Caco-2 (cell line): ENCODE data around the gene TMED1. TPM values are rescaled to one million over a fixed set of nuclear protein-coding genes. Genes with fewer than 3 reads are reported as not detected.
"Not testable (repeated sequence)": the region's sequence is repeated elsewhere in the genome, so short reads cannot be mapped to it uniquely, and the experiment has no call there.

Experiments used
- BruUV-seq: library from RNA; stranded (reverse); fragments of 400-500 nt; replicated peaks from 2 replicates; lab custom pipeline; 2021; lab: Mats Ljungman, UMichigan
- CTCF ChIA-PET: fragments of 300-600 bp; sonication (Branson Sonifier 250); formaldehyde crosslinking; loops from one replicate; lab custom pipeline; 2022; ENCODE audit warnings: antibody characterized with exemption; lab: Charles Lee
- POLR2A ChIA-PET: fragments of 300-600 bp; sonication (Branson Sonifier 250); formaldehyde crosslinking; loops from one replicate; lab custom pipeline; 2022; ENCODE audit warnings: antibody characterized with exemption; lab: Charles Lee
- DNase-seq, 2 experiments: peaks; one replicate each; pipeline versions ENCODE4 v3.0.0 to v3.0.0-alpha.2; 2020 to 2022
- H3K27me3 ChIP-seq: replicated peaks from 2 replicates; pipeline ENCODE4 v1.6.0; 2011; ENCODE audit warnings: low read length; ENCODE audit not compliant: control insufficient read depth, insufficient read depth
- H3K36me3 ChIP-seq: 2 replicates; pipeline ENCODE4 v1.5.1; 2011; ENCODE audit warnings: low read length; ENCODE audit not compliant: control insufficient read depth, insufficient read depth
- H3K4me1 ChIP-seq: fragments of 250-450 bp; sonication (Bioruptor Pico); 2 replicates; pipeline ENCODE4 v1.5.1; 2020; ENCODE audit warnings: mild to moderate bottlenecking
- H3K4me3 ChIP-seq: 2 replicates; pipeline ENCODE4 v1.5.1; 2011; ENCODE audit warnings: low read depth, mild to moderate bottlenecking, control low read depth, low read length
- H3K9me3 ChIP-seq: fragments of 250-450 bp; sonication (Bioruptor Pico); 2 replicates; pipeline ENCODE4 v1.5.1; 2020; ENCODE audit warnings: mild to moderate bottlenecking, moderate library complexity
- H3K27ac Mint-ChIP-seq: one replicate; pipeline ENCODE4 v1.8.0; 2022; ENCODE audit warnings: mixed read lengths; ENCODE audit not compliant: unreplicated experiment
- H3K27me3 Mint-ChIP-seq: one replicate; pipeline ENCODE4 v1.8.0; 2022; ENCODE audit warnings: mixed read lengths; ENCODE audit not compliant: insufficient read depth, unreplicated experiment
- H3K36me3 Mint-ChIP-seq: one replicate; pipeline ENCODE4 v1.8.0; 2022; ENCODE audit warnings: mild to moderate bottlenecking, mixed read lengths; ENCODE audit not compliant: insufficient read depth, unreplicated experiment
- H3K4me1 Mint-ChIP-seq: one replicate; pipeline ENCODE4 v1.8.0; 2022; ENCODE audit warnings: low read depth, mixed read lengths; ENCODE audit not compliant: unreplicated experiment
- H3K4me3 Mint-ChIP-seq: one replicate; pipeline ENCODE4 v1.8.0; 2022; ENCODE audit warnings: mild to moderate bottlenecking, moderate library complexity, mixed read lengths; ENCODE audit not compliant: unreplicated experiment
- H3K9me3 Mint-ChIP-seq: one replicate; pipeline ENCODE4 v1.8.0; 2022; ENCODE audit warnings: mixed read lengths; ENCODE audit not compliant: unreplicated experiment
- CTCF ChIP-seq, 2 experiments: fragments of 200-600 bp in 1 of 2; IDR thresholded peaks; 1 replicate in 1 of 2; 2 replicates in 1 of 2; pipeline versions ENCODE4 v1.5.1 to v1.8.0; 2011 to 2022; ENCODE audit warnings: antibody characterized with exemption in 1 of 2, control low read depth in 1 of 2, inconsistent platforms in 1 of 2, low read depth in 1 of 2, low read length in 1 of 2, mild to moderate bottlenecking in 1 of 2, moderate library complexity in 1 of 2; ENCODE audit not compliant: insufficient read depth in 1 of 2, severe bottlenecking in 1 of 2, unreplicated experiment in 1 of 2
- intact Hi-C: fragments of 100-400 bp; cut with micrococcal nuclease; formaldehyde crosslinking; loops from one replicate; pipeline ENCODE4 v1.10.0; 2022; ENCODE audit not compliant: unreplicated experiment
- total RNA-seq: library from RNA; stranded (reverse); gene quantifications from 2 replicates; pipeline ENCODE4 v1.2.3, GENCODE V29; 2022

TMED1 gene
- total RNA-seq, 1 experiment from 2014 or later, result 41.4 TPM

- CTCF ChIA-PET, result no interaction called here
- BruUV-seq, result no TSS peak
Measured at GRCh38 chr19:10842788-10843187, 6.8 kb upstream of the TMED1 start.

GRCh38 chr19:10839114-10840050 is 3.4 kb upstream of the TMED1 start:
- Histone ChIP-seq H3K9me3 (no peaks in the 10 kb centered on the region), H3K36me3 (no peaks in the 10 kb centered on the region), H3K27me3 (no peaks in the 10 kb centered on the region), H3K4me3 (no peak overlapping the region), H3K4me1 (peaks cover 9% of the 10 kb centered on the region; the same call in 1 of the 2 replicates)
- Mint-ChIP-seq H3K4me1 (no peaks in the 10 kb centered on the region), H3K27ac (no peak overlapping the region), H3K4me3 (no peak overlapping the region), H3K36me3 (peaks cover 26% of the 10 kb centered on the region), H3K27me3 (no peaks in the 10 kb centered on the region), H3K9me3 (no peaks in the 10 kb centered on the region)
- CTCF ChIA-PET, result interaction anchor here (1.5 kb wide), 1 partner anchor 25 kb away, joined by 6 read pairs; no protein-coding TSS in a partner anchor
- BruUV-seq, result no TSS peak
- POLR2A ChIA-PET, result no interaction called here
- TF ChIP-seq CTCF (IDR thresholded peaks at IDR 0.05; ENCODE audit: insufficient read depth in 1 of 2, low read depth in 1 of 2, low read length in 1 of 2, severe bottlenecking in 1 of 2, unreplicated experiment in 1 of 2), result no peak
- no peak for DNase-seq
- intact Hi-C loops, result no loop called here

More at GRCh38 chr19:10842788-10843187, 6.8 kb upstream of the TMED1 start:
- Mint-ChIP-seq H3K36me3 (no peaks in the 10 kb centered on the region), H3K27me3 (no peaks in the 10 kb centered on the region), H3K4me3 (no peak overlapping the region), H3K9me3 (no peaks in the 10 kb centered on the region), H3K27ac (no peak overlapping the region), H3K4me1 (no peaks in the 10 kb centered on the region)
- no peaks in the 10 kb centered on the region for H3K4me1 ChIP-seq
- no peaks in the 10 kb centered on the region for H3K9me3 ChIP-seq
- no peak for TF ChIP-seq CTCF (IDR thresholded peaks at IDR 0.05; ENCODE audit: insufficient read depth in 1 of 2, low read depth in 1 of 2, low read length in 1 of 2, severe bottlenecking in 1 of 2, unreplicated experiment in 1 of 2)
- H3K36me3 ChIP-seq, result no peaks in the 10 kb centered on the region
- H3K4me3 ChIP-seq, result no peak overlapping the region
- DNase-seq, result no peak
- POLR2A ChIA-PET, result no interaction called here
- no peaks in the 10 kb centered on the region for H3K27me3 ChIP-seq
- intact Hi-C loops, result no loop called here

- TF ChIP-seq CTCF (IDR thresholded peaks at IDR 0.05; ENCODE audit: insufficient read depth in 1 of 2, low read depth in 1 of 2, low read length in 1 of 2, severe bottlenecking in 1 of 2, unreplicated experiment in 1 of 2), result no peak
- no peaks in the 10 kb centered on the region for H3K36me3 ChIP-seq
- DNase-seq, result no peak
- H3K4me1 ChIP-seq, result peaks cover 9% of the 10 kb centered on the region; the same call in 1 of the 2 replicates
- Mint-ChIP-seq H3K27me3 (no peaks in the 10 kb centered on the region), H3K27ac (no peak overlapping the region), H3K36me3 (peaks cover 36% of the 10 kb centered on the region), H3K9me3 (no peaks in the 10 kb centered on the region), H3K4me1 (no peaks in the 10 kb centered on the region), H3K4me3 (no peak overlapping the region)
- intact Hi-C loops, result no loop called here
- H3K9me3 ChIP-seq, result no peaks in the 10 kb centered on the region
- H3K4me3 ChIP-seq, result no peak overlapping the region
- ChIA-PET CTCF (interaction anchor here (1.5 kb wide), 1 partner anchor 26 kb away, joined by 6 read pairs; no protein-coding TSS in a partner anchor), POLR2A (no interaction called here)
- H3K27me3 ChIP-seq, result no peaks in the 10 kb centered on the region
- no TSS peak for BruUV-seq
Measured at GRCh38 chr19:10838377-10838776, 2.4 kb upstream of the TMED1 start.

GRCh38 chr19:10837649-10838048 is 1.6 kb upstream of the TMED1 start:
- H3K4me1 Mint-ChIP-seq, H3K27ac Mint-ChIP-seq: not testable (repeated sequence)
- CTCF ChIA-PET, result interaction anchor here (2.8 kb wide), 1 partner anchor 27 kb away, joined by 26 read pairs; no protein-coding TSS in a partner anchor

More at GRCh38 chr19:10837649-10838048, 1.6 kb upstream of the TMED1 start:
- H3K36me3 ChIP-seq, BruUV-seq, H3K4me1 ChIP-seq, DNase-seq, H3K9me3 Mint-ChIP-seq, H3K9me3 ChIP-seq, H3K27me3 Mint-ChIP-seq, H3K4me3 ChIP-seq, H3K27me3 ChIP-seq, intact Hi-C loops, POLR2A ChIA-PET: not testable (repeated sequence)
- Mint-ChIP-seq H3K36me3 (peaks cover 43% of the 10 kb centered on the region), H3K4me3 (peak overlapping the region; percentile 98)
